ENCODE data around the gene TAS1R3.

Gene TAS1R3

GRCh38 chr1:1285611-1286311, 45.3 kb upstream of the TAS1R3 start:
- no peak for DNase-seq (ENCODE audit: low read depth)
- no peak overlapping the region for H3K4me3 ChIP-seq (ENCODE audit: control insufficient read depth, low read depth, low read length)
- TF ChIP-seq CTCF (conservative IDR thresholded peaks at IDR 0.05; ENCODE audit: control insufficient read depth, insufficient read depth, low read depth, low read length), result no peak

GRCh38 chr1:1286313-1287261, 44.5 kb upstream of the TAS1R3 start:
- DNase-seq (ENCODE audit: low read depth), result no peak
- TF ChIP-seq CTCF (conservative IDR thresholded peaks at IDR 0.05; ENCODE audit: control insufficient read depth, insufficient read depth, low read depth, low read length), result no peak
- no peak overlapping the region for H3K4me3 ChIP-seq (ENCODE audit: control insufficient read depth, low read depth, low read length)

GRCh38 chr1:1287288-1288110, 43.6 kb upstream of the TAS1R3 start:
- no peak overlapping the region for H3K4me3 ChIP-seq (ENCODE audit: control insufficient read depth, low read depth, low read length)
- TF ChIP-seq CTCF (conservative IDR thresholded peaks at IDR 0.05; ENCODE audit: control insufficient read depth, insufficient read depth, low read depth, low read length), result no peak
- DNase-seq (ENCODE audit: low read depth), result no peak

GRCh38 chr1:1290238-1290731, 40.8 kb upstream of the TAS1R3 start:
- DNase-seq (ENCODE audit: low read depth), result no peak
- H3K4me3 ChIP-seq (ENCODE audit: control insufficient read depth, low read depth, low read length), result no peak overlapping the region
- peak; percentile 50 for TF ChIP-seq CTCF (conservative IDR thresholded peaks at IDR 0.05; ENCODE audit: control insufficient read depth, insufficient read depth, low read depth, low read length)

- no peak for DNase-seq (ENCODE audit: low read depth)
- no peak for TF ChIP-seq CTCF (conservative IDR thresholded peaks at IDR 0.05; ENCODE audit: control insufficient read depth, insufficient read depth, low read depth, low read length)
- no peak overlapping the region for H3K4me3 ChIP-seq (ENCODE audit: control insufficient read depth, low read depth, low read length)
These were observed 40.0 kb upstream of the TAS1R3 start for GRCh38 chr1:1291023-1291528.
